Measurements from ENCODE around the gene KAT7. TPM values are rescaled to one million over a fixed set of nuclear protein-coding genes. Genes with fewer than 3 reads are reported as not detected.

KAT7 gene
- total and polyA plus RNA-seq, 2 of the 8 experiments (the other 6 are each of a cell fraction or from before 2014, with no cell fraction given), result 90.9 to 139 TPM

DNA sequence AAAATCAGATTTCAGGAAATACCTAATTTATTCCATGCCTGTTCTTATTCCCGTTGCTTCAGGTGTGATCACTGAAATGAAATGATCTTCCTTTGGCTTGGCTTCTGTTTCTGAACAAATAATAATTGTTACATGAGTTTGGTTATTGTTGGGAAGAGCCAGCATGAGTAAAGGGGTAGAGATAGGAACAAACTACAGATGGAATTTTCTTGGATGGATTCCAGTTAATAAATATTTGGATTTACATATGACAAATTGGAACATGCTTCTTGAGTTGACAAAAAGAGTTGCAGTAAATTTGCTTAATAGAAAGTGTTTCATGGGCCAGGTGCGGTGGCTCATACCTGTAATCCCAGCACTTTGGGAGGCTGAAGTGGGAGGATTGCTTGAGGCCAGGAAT, 31.2 kb downstream of the KAT7 start:
- Histone ChIP-seq H3K23ac (ENCODE audit: insufficient read length) (no peak overlapping the region), H2BK20ac (ENCODE audit: low read length) (no peak overlapping the region), H3K14ac (ENCODE audit: insufficient read length) (no peak overlapping the region), H3K27ac (ENCODE audit: low read depth, low read length) (no peak overlapping the region), H3K4me3 (ENCODE audit: extremely low read depth in 1 of 4, insufficient read depth in 2 of 4, low read depth in 3 of 4, low read length in 4 of 4) (no peak overlapping the region), H3K9me3 (ENCODE audit: insufficient read depth in 2 of 2, low read depth in 1 of 2, low read length in 1 of 2) (no peaks in the 10 kb centered on the region), H2AFZ (ENCODE audit: low read length) (no peak overlapping the region), H2BK120ac (replicated peaks; ENCODE audit: low read depth, low read length) (no peak overlapping the region), H3K9ac (replicated peaks in 1 of 4; ENCODE audit: extremely low read depth in 1 of 4, low read depth in 3 of 4, low read length in 3 of 4) (no peak overlapping the region), H3K56ac (replicated peaks; ENCODE audit: insufficient read length, low read depth, low read length) (no peak overlapping the region), H4K5ac (ENCODE audit: insufficient read length, low read depth, low read length) (no peak overlapping the region), H2AK5ac (ENCODE audit: low read depth, low read length) (no peak overlapping the region), H3K18ac (ENCODE audit: extremely low read depth, low read length) (no peak overlapping the region), H4K20me1 (replicated peaks in 1 of 2; ENCODE audit: control insufficient read depth in 1 of 2, insufficient read depth in 2 of 2, low read length in 2 of 2) (no peaks in the 10 kb centered on the region), H3K4me2 (ENCODE audit: insufficient read depth in 1 of 2, low read depth in 2 of 2, low read length in 2 of 2) (no peak overlapping the region), H3K79me2 (ENCODE audit: control insufficient read depth in 1 of 2, insufficient read depth in 2 of 2, low read length in 2 of 2) (peaks cover 0 to 34% of the 10 kb centered on the region in 2 experiments; a peak in 3 of 4 replicates), H3K4me1 (replicated peaks in 1 of 4; ENCODE audit: control insufficient read depth in 3 of 4, insufficient read depth in 4 of 4, low read length in 3 of 4) (peaks cover 3 to 29% (median 17%) of the 10 kb centered on the region in 4 experiments; a peak in 6 of 7 replicates), H3K23me2 (ENCODE audit: low read depth, low read length) (peaks cover 4% of the 10 kb centered on the region; the same call in 1 of the 2 replicates), H3K36me3 (ENCODE audit: control insufficient read depth in 2 of 4, insufficient read depth in 4 of 4, low read length in 3 of 4) (peaks cover 25 to 51% (median 40%) of the 10 kb centered on the region in 4 experiments), H3K79me1 (ENCODE audit: low read depth, low read length) (no peaks in the 10 kb centered on the region; the same call in none of the 2 replicates), H4K91ac (replicated peaks; ENCODE audit: insufficient read length, low read length) (no peak overlapping the region), H3K27me3 (replicated peaks in 1 of 4; ENCODE audit: control insufficient read depth in 3 of 4, extremely low read depth in 1 of 4, insufficient read depth in 3 of 4, low read length in 3 of 4) (no peaks in the 10 kb centered on the region), H4K8ac (ENCODE audit: extremely low read depth, insufficient read depth, low read length) (no peak overlapping the region), H2BK15ac (ENCODE audit: low read length) (no peak overlapping the region), H2BK5ac (ENCODE audit: low read depth, low read length) (no peak overlapping the region), H3K4ac (replicated peaks; ENCODE audit: insufficient read length, low read depth, low read length) (no peak overlapping the region), H2BK12ac (ENCODE audit: low read depth, low read length) (no peak overlapping the region)
- TF ChIP-seq KDM4A (IDR thresholded peaks at IDR 0.05; ENCODE audit: low read depth, low read length, severe bottlenecking) (no peak), HDAC2 (IDR thresholded peaks at IDR 0.05; ENCODE audit: borderline replicate concordance in 1 of 2, low read depth in 2 of 2, low read length in 2 of 2) (no peak), GTF2F1 (IDR thresholded peaks at IDR 0.05; ENCODE audit: borderline replicate concordance, low read depth, low read length) (no peak), SP4 (IDR thresholded peaks at IDR 0.05; ENCODE audit: low read length) (no peak), CBX8 (IDR thresholded peaks at IDR 0.05; ENCODE audit: borderline replicate concordance, low read depth, low read length) (no peak), TAF7 (optimal IDR thresholded peaks at IDR 0.05; ENCODE audit: borderline replicate concordance, low read depth, low read length) (no peak)
- TF ChIP-seq, protein P1, sequence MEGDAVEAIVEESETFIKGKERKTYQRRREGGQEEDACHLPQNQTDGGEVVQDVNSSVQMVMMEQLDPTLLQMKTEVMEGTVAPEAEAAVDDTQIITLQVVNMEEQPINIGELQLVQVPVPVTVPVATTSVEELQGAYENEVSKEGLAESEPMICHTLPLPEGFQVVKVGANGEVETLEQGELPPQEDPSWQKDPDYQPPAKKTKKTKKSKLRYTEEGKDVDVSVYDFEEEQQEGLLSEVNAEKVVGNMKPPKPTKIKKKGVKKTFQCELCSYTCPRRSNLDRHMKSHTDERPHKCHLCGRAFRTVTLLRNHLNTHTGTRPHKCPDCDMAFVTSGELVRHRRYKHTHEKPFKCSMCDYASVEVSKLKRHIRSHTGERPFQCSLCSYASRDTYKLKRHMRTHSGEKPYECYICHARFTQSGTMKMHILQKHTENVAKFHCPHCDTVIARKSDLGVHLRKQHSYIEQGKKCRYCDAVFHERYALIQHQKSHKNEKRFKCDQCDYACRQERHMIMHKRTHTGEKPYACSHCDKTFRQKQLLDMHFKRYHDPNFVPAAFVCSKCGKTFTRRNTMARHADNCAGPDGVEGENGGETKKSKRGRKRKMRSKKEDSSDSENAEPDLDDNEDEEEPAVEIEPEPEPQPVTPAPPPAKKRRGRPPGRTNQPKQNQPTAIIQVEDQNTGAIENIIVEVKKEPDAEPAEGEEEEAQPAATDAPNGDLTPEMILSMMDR (IDR thresholded peaks at IDR 0.05; ENCODE audit: control extremely low read depth in 1 of 3, insufficient read depth in 1 of 3, low read depth in 1 of 3, low read length in 3 of 3), result no peak
- DNase-seq (ENCODE audit: low read depth in 1 of 2, low spot score in 2 of 2) (no peak), FAIRE-seq (no peak)
- POLR2A ChIA-PET (ENCODE audit: partially characterized antibody), result interaction anchor here (0.9 to 2.9 kb wide), 4 partner anchors 11 to 21 kb away, joined by 4 to 13 read pairs (median 5); no protein-coding TSS in a partner anchor
- WGBS, 2 experiments (ENCODE audit: extremely low coverage in 1 of 2, insufficient coverage in 1 of 2, insufficient read length in 1 of 2, insufficient replicate concordance in 2 of 2, low coverage in 1 of 2, low lambda C conversion rate in 2 of 2, missing lambda C conversion rate in 1 of 2), result 96% methylated on average over 2 of the region's 2 CpGs; no CpG with 5 or more reads in 1 of the 2 experiments
- CTCF ChIA-PET (ENCODE audit: partially characterized antibody), result interaction anchor here (0.6 kb wide), 1 partner anchor 30 kb away, joined by 5 read pairs; no protein-coding TSS in a partner anchor

Data from H1 (cell line).